GM21367 (cell line): Measurements from ENCODE around the gene CXCL17.

ENCODE experiments used
- ATAC-seq: cut with Tn5 transposase; IDR thresholded peaks from one replicate; pipeline ENCODE4 v1.9.1; 2021; ENCODE audit not compliant: unreplicated experiment

Gene CXCL17

DNA sequence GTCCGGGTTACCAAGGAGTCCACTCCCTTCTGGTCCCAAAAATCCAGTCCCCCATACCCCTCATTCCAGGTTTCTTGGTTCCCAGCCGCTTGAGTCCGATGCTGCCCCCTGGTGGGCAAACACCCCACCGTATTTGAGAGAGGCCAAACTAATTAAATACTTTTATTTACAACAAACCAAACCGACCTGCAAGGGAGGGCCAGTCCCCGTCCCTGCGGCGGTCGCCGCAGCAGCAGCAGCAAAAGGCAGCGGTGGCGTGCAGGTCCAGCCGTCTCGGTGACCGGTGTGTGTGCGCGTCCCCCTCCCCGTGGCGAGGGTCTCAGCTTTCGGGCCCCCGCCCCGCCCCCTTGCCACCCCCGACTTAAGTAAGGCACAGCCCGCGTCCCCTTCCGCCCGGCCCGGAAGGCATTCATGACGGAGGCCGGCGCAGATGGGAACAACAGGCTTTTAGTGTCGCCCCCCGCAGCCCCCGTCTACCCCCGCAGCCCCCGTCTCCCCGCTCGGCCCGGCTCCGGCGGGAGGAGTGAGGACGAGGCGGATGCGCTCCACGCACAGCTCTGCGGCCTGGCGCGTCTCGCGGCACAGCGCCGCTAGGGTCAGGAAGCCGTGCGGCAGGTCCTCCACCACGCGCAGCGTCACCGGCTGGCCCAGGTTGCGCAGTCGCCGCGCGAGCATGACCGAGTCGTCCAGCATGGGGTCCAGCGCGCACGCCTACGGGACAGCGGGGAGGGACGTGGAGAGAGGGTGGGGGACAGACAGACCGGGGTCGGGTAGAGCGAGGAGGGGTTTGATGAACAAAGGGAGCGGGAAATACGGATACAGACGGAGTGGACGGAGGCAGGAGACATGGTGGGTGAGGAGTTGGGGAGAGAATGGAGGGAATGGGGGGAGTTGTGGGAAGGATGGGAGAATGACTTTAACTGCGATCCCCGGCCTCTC, 41.1 kb downstream of the CXCL17 start:
- ATAC-seq = no peak

DNA sequence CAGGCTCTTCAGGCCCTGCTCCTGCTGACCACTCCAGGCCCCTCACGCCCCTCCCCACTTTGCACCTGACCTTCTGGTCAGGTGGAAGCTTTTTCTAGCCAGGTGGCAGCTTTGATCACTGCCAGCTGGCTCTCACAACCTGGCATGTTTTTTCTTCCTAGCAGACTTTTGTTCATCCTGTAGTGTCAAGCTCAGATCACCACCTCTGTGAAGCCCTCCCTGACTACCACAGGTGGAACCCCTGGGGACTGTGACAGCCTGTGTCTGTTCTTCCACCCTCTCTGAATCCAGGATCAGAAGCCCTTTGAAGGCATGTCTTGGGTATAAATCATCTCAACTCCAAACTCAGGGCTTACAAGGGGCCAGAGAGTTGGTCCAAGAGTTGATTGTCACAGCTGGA, 42.3 kb downstream of the CXCL17 start:
- no peak for ATAC-seq

- no peak for ATAC-seq
Measured at GRCh38 chr19:42397263-42398166, 45.2 kb downstream of the CXCL17 start.

- ATAC-seq = peak; percentile 88
Measured at GRCh38 chr19:42396381-42397262, 46.1 kb downstream of the CXCL17 start.

DNA sequence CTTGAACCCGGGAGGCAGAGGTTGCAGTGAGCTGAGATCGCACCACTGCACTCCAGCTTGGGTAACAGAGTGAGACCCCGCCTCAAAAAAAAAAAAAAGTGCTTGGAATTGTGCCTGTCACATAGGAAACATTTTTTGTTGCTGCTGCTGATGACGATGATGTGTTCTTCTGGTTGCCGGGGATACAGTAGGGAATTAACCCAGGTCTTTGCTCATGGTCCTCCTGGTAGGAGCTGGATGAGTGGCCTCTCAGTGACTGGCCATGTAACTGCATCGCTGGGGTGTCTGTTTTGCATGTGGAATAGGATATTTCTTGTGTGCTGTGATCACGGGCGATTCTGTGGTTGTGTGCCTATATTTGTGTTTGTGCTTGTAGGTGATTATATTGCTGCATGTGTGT, 48.0 kb downstream of the CXCL17 start:
- no peak for ATAC-seq

DNA sequence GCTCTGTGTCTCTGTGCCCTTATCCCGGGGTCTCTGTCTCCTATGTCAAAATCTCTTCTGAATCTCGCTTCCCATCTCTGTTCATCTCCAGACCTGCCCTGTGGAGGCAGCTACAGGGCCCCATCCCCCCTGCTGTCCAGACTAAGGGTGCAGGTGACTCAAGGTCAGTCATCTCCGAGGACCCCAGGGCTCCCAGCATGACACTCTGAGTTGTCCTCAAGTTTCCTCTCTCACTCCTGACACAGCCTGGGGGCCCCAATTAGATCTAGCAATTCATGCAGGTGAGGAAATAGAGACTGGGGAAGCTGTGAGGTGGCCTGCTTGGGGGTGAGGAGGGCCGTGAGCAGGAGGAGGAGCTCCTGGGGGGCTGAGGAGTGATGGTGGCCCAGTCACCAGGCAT, 50.6 kb downstream of the CXCL17 start:
- no peak for ATAC-seq

- no peak for ATAC-seq
Measured at GRCh38 chr19:42389899-42390298, 52.8 kb downstream of the CXCL17 start, which contains the start of gene CNFN. TSS of gene CNFN (minus strand) at chr19:42390297. CDS start at chr19:42389037, 1,260 bp downstream.

GRCh38 chr19:42388851-42389489, 53.8 kb downstream of the CXCL17 start:
- no peak for ATAC-seq

DNA sequence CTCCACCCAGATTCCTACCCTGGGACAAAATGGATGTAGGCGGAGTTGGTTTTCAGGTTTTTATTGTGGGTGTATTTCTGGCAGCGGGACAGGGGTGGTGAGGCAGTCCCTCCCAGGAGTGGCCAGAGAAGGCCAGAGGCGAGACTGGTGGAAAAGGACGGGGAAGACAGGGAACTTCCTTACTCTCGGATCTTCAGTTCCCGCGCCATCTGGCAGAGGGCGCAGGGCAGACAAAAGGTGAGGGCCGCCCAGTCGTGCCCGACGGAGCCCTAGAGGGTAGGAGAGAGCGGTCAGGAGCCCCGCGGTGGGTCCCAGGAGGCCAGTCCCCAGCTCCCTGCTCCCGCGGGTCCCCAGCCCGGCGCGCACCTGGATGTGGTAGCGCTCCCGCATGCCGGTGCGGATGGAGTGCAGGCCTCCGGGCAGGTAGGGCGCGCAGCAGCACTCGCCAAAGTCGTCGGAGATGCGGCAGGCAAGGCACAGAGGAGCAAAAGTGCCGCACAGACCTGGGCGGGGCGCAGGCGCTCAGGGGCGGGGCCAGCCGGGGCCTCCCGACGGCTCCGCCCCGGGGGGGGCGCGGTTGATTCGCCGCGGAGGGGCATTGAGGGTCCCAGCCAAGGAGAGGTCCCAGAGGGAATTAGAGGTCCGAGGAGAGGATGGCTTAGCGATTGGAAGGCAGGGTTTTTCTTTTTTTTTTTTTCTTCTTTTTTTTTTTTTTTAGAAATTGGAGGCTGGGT, 55.6 kb downstream of the CXCL17 start:
- no peak for ATAC-seq

DNA sequence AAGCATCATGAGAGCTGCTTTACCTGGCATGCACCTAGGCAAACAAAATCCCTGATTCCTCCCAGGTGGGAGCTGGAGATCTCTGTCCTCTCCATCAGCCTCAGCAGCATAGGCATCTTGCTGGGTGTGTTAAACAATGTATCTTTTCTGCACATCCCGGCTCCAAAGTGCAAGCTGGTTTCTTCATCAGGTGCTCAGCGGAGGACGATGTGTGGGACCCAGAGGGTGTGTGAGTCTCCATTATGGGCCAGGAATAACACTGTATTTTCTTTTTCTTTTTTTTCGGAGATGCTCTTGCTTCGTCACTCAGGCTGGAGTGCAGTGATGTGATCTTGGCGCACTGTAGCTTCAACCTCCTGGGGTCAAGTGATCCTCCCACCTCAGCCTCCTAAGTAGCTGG, 62.6 kb downstream of the CXCL17 start:
- no peak for ATAC-seq
